C4-2B (cell line): ENCODE data around the gene LRRC3.

ENCODE experiments used
- H3K27ac ChIP-seq: fragments of 450-650 bp; 2 replicates; pipeline ENCODE4 v1.5.1; 2017
- CTCF ChIP-seq: fragments of 450-650 bp; conservative IDR thresholded peaks from 2 replicates; pipeline ENCODE4 v1.5.1; 2017; ENCODE audit warnings: mild to moderate bottlenecking
- ZFX ChIP-seq: fragments of 450-650 bp; IDR thresholded peaks from 2 replicates; pipeline ENCODE4 v1.6.1; 2017

The LRRC3 gene

GRCh38 chr21:44492567-44493385 lies 37.5 kb downstream of the LRRC3 start:
- TF ChIP-seq CTCF (no peak), ZFX (no peak)
- H3K27ac ChIP-seq: no peak overlapping the region

GRCh38 chr21:44494418-44494817 lies 39.1 kb downstream of the LRRC3 start:
- TF ChIP-seq CTCF (no peak), ZFX (no peak)
- H3K27ac ChIP-seq: no peak overlapping the region

GRCh38 chr21:44494956-44495355 lies 39.6 kb downstream of the LRRC3 start:
- no peak for TF ChIP-seq CTCF
- H3K27ac ChIP-seq: no peak overlapping the region

GRCh38 chr21:44495611-44496563 lies 40.6 kb downstream of the LRRC3 start:
- TF ChIP-seq CTCF (no peak), ZFX (no peak)
- no peak overlapping the region for H3K27ac ChIP-seq

GRCh38 chr21:44496564-44497550 lies 41.5 kb downstream of the LRRC3 start:
- TF ChIP-seq CTCF: no peak
- TF ChIP-seq ZFX: no peak
- no peak overlapping the region for H3K27ac ChIP-seq

- H3K27ac ChIP-seq: no peak overlapping the region
- no peak for TF ChIP-seq ZFX
These were observed 42.4 kb downstream of the LRRC3 start for GRCh38 chr21:44497703-44498126.
